ENCODE measurements around the gene OXTR.

OXTR gene

GRCh38 chr3:8762607-8763377 lies 6.6 kb downstream of the OXTR start:
- Histone ChIP-seq H3K27me3 (peaks cover 38% of the 10 kb centered on the region), H3K4me1 (ENCODE audit: control insufficient read depth in 1 of 2, insufficient read depth in 1 of 2, low read depth in 1 of 2, low read length in 1 of 2) (no peaks in the 10 kb centered on the region)

GRCh38 chr3:8761866-8762265 lies 7.5 kb downstream of the OXTR start:
- H3K36me3 ChIP-seq = no peaks in the 10 kb centered on the region
- TF ChIP-seq CTCF (IDR thresholded peaks at IDR 0.05) = no peak
- no peak overlapping the region for H3K4me3 ChIP-seq (ENCODE audit: low read depth in 1 of 2, low read length in 1 of 2)
- no peaks in the 10 kb centered on the region for H3K9me3 ChIP-seq
- H3K27ac ChIP-seq = no peak overlapping the region
- H3K27me3 ChIP-seq = peaks cover 29% of the 10 kb centered on the region
- H3K4me1 ChIP-seq (ENCODE audit: control insufficient read depth in 1 of 2, insufficient read depth in 1 of 2, low read depth in 1 of 2, low read length in 1 of 2) = no peaks in the 10 kb centered on the region

More at GRCh38 chr3:8762607-8763377, 6.6 kb downstream of the OXTR start:
- H3K27ac ChIP-seq = no peak overlapping the region
- H3K9me3 ChIP-seq = no peaks in the 10 kb centered on the region
- no peaks in the 10 kb centered on the region for H3K36me3 ChIP-seq
- no peak for TF ChIP-seq CTCF (IDR thresholded peaks at IDR 0.05)
- H3K4me3 ChIP-seq (ENCODE audit: low read depth in 1 of 2, low read length in 1 of 2) = no peak overlapping the region

- no peaks in the 10 kb centered on the region for H3K9me3 ChIP-seq
- H3K27me3 ChIP-seq = peaks cover 16% of the 10 kb centered on the region
- H3K36me3 ChIP-seq = no peaks in the 10 kb centered on the region
- H3K4me3 ChIP-seq (ENCODE audit: low read depth in 1 of 2, low read length in 1 of 2) = no peak overlapping the region
- no peaks in the 10 kb centered on the region for H3K4me1 ChIP-seq (ENCODE audit: control insufficient read depth in 1 of 2, insufficient read depth in 1 of 2, low read depth in 1 of 2, low read length in 1 of 2)
- TF ChIP-seq CTCF (IDR thresholded peaks at IDR 0.05) = no peak
- no peak overlapping the region for H3K27ac ChIP-seq
Measured at GRCh38 chr3:8760506-8760905, 8.9 kb downstream of the OXTR start.

- H3K27me3 ChIP-seq = peaks cover 11% of the 10 kb centered on the region
- no peaks in the 10 kb centered on the region for H3K4me1 ChIP-seq (ENCODE audit: control insufficient read depth in 1 of 2, insufficient read depth in 1 of 2, low read depth in 1 of 2, low read length in 1 of 2)
- H3K9me3 ChIP-seq = no peaks in the 10 kb centered on the region
- H3K36me3 ChIP-seq = no peaks in the 10 kb centered on the region
- no peak overlapping the region for H3K27ac ChIP-seq
- TF ChIP-seq CTCF (IDR thresholded peaks at IDR 0.05) = no peak
- no peak overlapping the region for H3K4me3 ChIP-seq (ENCODE audit: low read depth in 1 of 2, low read length in 1 of 2)
Measured at GRCh38 chr3:8760091-8760490, 9.3 kb downstream of the OXTR start.

- Histone ChIP-seq H3K9me3 (no peaks in the 10 kb centered on the region), H3K4me3 (ENCODE audit: low read depth in 1 of 2, low read length in 1 of 2) (no peak overlapping the region), H3K27ac (no peak overlapping the region), H3K4me1 (ENCODE audit: control insufficient read depth in 1 of 2, insufficient read depth in 1 of 2, low read depth in 1 of 2, low read length in 1 of 2) (no peaks in the 10 kb centered on the region), H3K36me3 (no peaks in the 10 kb centered on the region), H3K27me3 (peaks cover 5% of the 10 kb centered on the region)
- TF ChIP-seq CTCF (IDR thresholded peaks at IDR 0.05) = no peak
Measured at GRCh38 chr3:8759038-8759707, 10.2 kb downstream of the OXTR start.
